ENCODE data around the gene UBALD1. TPM values are rescaled to one million over a fixed set of nuclear protein-coding genes. Genes with fewer than 3 reads are reported as not detected.
A peak's percentile ranks its signal among the peaks of the same experiment; 100 is the strongest.

The UBALD1 gene
- total and polyA plus RNA-seq, 12 donors, result 14.7 to 39.4 (median 20.4) TPM

DNA sequence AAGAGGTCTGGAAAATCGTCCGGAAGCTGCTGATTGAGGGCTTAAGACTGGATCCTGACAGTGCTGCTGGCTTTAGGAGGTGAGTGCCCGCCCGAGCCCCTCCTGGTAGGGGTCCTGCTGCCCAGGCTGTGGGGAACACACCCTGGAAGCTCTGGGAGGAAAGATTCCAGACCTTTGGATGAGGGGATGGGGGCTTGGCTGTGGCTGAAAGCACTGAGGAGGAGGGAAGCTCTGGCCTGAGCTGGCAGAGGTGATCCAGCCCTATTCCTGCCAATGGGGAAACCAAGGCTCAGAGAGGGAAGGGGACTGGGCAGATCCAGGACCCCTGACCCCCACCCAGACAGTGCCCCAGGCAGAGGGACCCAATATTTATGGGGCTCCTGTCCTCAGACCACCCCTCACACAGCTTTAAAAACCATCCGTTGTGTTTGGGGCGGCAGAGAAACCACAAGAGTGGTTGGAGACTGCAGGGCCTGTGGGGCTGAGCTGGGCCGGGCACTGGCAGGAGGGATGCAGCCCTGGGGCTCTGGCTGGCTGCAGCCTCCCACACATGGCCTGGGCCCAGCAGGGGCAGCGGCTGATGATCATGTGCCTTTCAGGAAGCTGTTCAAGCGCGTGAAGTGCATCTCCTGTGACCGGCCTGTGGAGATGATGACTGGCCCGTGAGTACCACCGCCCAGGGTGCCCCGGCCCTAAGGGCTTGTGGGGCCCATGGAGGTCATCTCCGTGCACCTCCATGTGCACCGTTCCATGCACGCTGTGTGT lies 22.8 kb downstream of the UBALD1 start:
- peaks cover 0 to 12% (median 4%) of the 10 kb centered on the region in 11 donors for H3K9me3 ChIP-seq
- no peak for DNase-seq
- peak in 1 of 8 donors; percentile 33 for ATAC-seq

DNA sequence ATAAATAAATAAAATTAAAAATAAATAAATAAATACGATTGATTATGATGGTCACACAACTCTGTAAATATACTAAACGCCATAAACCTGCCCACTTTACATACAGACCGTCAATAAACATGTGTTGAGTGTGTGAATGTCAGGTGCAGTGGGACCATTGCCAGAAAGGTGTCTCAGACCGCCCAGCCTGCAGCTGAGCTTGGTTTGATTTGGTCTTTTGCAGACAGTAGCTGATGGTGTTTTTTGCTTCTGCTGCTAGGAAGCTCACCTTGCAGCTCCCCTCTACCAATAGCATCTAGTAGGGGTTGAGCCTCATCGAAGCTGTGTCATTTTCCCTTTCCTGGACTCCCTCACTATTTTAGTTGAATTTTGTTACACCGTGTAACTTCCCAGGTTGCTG lies 23.5 kb downstream of the UBALD1 start:
- Histone ChIP-seq H3K27ac (no peak overlapping the region), H3K27me3 (no peaks in the 10 kb centered on the region), H3K4me3 (no peak overlapping the region), H3K36me3 (no peaks in the 10 kb centered on the region), H3K4me1 (no peaks in the 10 kb centered on the region), H3K9me3 (peaks cover 0 to 12% (median 4%) of the 10 kb centered on the region in 11 donors)
- DNase-seq, result no peak
- 70 to 72% methylated on average over 6 of the region's 6 CpGs for WGBS, 2 donors
- intact Hi-C loops (cut with DNase I), result no loop called here
- TF ChIP-seq, protein P1, sequence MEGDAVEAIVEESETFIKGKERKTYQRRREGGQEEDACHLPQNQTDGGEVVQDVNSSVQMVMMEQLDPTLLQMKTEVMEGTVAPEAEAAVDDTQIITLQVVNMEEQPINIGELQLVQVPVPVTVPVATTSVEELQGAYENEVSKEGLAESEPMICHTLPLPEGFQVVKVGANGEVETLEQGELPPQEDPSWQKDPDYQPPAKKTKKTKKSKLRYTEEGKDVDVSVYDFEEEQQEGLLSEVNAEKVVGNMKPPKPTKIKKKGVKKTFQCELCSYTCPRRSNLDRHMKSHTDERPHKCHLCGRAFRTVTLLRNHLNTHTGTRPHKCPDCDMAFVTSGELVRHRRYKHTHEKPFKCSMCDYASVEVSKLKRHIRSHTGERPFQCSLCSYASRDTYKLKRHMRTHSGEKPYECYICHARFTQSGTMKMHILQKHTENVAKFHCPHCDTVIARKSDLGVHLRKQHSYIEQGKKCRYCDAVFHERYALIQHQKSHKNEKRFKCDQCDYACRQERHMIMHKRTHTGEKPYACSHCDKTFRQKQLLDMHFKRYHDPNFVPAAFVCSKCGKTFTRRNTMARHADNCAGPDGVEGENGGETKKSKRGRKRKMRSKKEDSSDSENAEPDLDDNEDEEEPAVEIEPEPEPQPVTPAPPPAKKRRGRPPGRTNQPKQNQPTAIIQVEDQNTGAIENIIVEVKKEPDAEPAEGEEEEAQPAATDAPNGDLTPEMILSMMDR (IDR thresholded peaks at IDR 0.05), result no peak
- no peak for ATAC-seq

More for the DNA sequence above, 22.8 kb downstream of the UBALD1 start:
- TF ChIP-seq, protein P1 (IDR thresholded peaks at IDR 0.05), result no peak
- Histone ChIP-seq H3K36me3 (no peaks in the 10 kb centered on the region), H3K27me3 (no peaks in the 10 kb centered on the region), H3K27ac (no peak overlapping the region), H3K4me3 (no peak overlapping the region), H3K4me1 (no peaks in the 10 kb centered on the region)
- intact Hi-C loops (cut with DNase I), result no loop called here
- 82% methylated on average over 17 of the region's 17 CpGs for WGBS, 2 donors

DNA sequence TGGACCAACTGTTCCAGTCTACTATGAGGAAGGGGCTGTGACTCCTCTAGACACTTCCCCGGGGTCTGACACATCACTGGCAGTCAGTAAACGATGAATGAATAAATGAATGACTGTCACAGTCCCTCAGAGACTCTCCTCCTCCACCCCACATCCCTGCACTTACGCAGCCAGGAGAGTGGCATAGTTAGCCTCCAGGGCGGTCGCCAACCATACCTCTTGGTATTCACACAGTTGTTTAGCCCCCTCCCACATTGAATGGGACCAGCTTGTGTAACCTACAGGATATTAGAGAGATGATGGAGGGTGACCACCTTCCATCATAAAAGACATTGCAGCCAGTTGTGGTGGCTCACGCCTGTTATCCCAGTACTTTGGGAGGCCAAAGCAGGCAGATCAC lies 25.7 kb downstream of the UBALD1 start:
- Histone ChIP-seq H3K4me1 (no peaks in the 10 kb centered on the region), H3K9me3 (peaks cover 0 to 12% (median 4%) of the 10 kb centered on the region in 11 donors), H3K27me3 (no peaks in the 10 kb centered on the region), H3K4me3 (no peak overlapping the region), H3K36me3 (no peaks in the 10 kb centered on the region), H3K27ac (no peak overlapping the region)
- intact Hi-C loops (cut with DNase I), result loop anchor here in 4 of 10 donors (5.0 to 10.0 kb wide), 3 partner anchors 72 to 82 kb away; no protein-coding TSS in a partner anchor
- TF ChIP-seq, protein P1 (IDR thresholded peaks at IDR 0.05), result no peak
- no peak for DNase-seq
- WGBS, 2 donors, result 95 to 97% methylated on average over 6 of the region's 6 CpGs
- ATAC-seq, result no peak

DNA sequence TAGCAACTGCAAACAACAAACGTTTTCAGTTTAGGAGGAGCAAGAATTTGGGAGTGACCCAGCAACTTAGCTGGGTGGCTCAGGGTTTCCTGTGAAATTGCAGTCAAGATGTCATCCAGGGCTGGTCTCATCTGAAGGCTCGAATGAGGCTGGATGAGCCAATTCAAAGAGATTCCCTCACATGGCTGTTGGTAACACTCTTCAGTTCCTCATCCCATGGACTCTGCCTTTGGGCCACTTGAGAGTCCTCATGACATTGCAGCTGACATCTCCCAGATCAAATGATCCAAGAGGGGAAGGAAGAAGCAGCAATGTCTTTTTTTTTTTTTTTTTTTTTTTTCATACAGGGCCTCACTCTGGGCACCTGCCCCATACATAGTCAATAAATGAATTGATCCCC lies 26.3 kb downstream of the UBALD1 start:
- Histone ChIP-seq H3K4me3 (no peak overlapping the region), H3K9me3 (peaks cover 0 to 12% (median 4%) of the 10 kb centered on the region in 11 donors), H3K36me3 (no peaks in the 10 kb centered on the region), H3K4me1 (no peaks in the 10 kb centered on the region), H3K27ac (no peak overlapping the region), H3K27me3 (no peaks in the 10 kb centered on the region)
- DNase-seq (no peak), ATAC-seq (no peak)
- TF ChIP-seq, protein P1 (IDR thresholded peaks at IDR 0.05), result no peak
- 83 to 87% methylated on average over 2 of the region's 2 CpGs for WGBS, 2 donors
- intact Hi-C loops (cut with DNase I), result loop anchor here in 4 of 10 donors (5.0 to 10.0 kb wide), 3 partner anchors 71 to 81 kb away; no protein-coding TSS in a partner anchor
